Sigmoid colon (tissue), 7 donors: Measurements from ENCODE around the gene SLC6A14. TPM values are rescaled to one million over a fixed set of nuclear protein-coding genes. Genes with fewer than 3 reads are reported as not detected.

ENCODE experiments used
- DNase-seq: peaks from one replicate; pipeline ENCODE4 v3.0.0-alpha.2; 2019
- H3K27ac ChIP-seq, 4 donors: fragments of 200-600 bp; sonication (generic); one replicate each; pipeline ENCODE4 v1.5.1; 2016 to 2019; ENCODE audit warnings: mild to moderate bottlenecking in 1 of 4
- H3K27me3 ChIP-seq, 3 donors: fragments of 200-600 bp; sonication (generic); one replicate each; pipeline ENCODE4 v1.5.1; 2019; ENCODE audit warnings: mild to moderate bottlenecking in 1 of 3
- H3K36me3 ChIP-seq, 4 donors: fragments of 200-600 bp; sonication (generic); one replicate each; pipeline ENCODE4 v1.5.1; 2016 to 2019
- H3K4me1 ChIP-seq, 4 donors: fragments of 200-600 bp; sonication (generic); one replicate each; pipeline ENCODE4 v1.5.1; 2017 to 2019
- H3K4me3 ChIP-seq, 4 donors: fragments of 200-600 bp; sonication (generic); one replicate each; pipeline ENCODE4 v1.5.1; 2017 to 2019; ENCODE audit warnings: mild to moderate bottlenecking in 2 of 4, moderate library complexity in 1 of 4
- H3K9me3 ChIP-seq, 4 donors: fragments of 200-600 bp in 3 of 4; sonication (generic) in 3 of 4; one replicate each; pipeline versions ENCODE4 v1.5.1 to v1.6.1; 2013 to 2019
- EP300 ChIP-seq, 4 donors: sonication (generic); formaldehyde crosslinking; IDR thresholded peaks; one replicate each; pipeline ENCODE4 v1.6.1; 2017; ENCODE audit warnings: antibody characterized with exemption in 4 of 4
- POLR2A ChIP-seq, 2 donors: fragments of 450-650 bp; IDR thresholded peaks; one replicate each; pipeline ENCODE4 v1.6.1; 2016; ENCODE audit warnings: antibody characterized with exemption in 2 of 2, mild to moderate bottlenecking in 2 of 2, moderate library complexity in 2 of 2
- POLR2AphosphoS5 ChIP-seq, 4 donors: sonication (generic); formaldehyde crosslinking; IDR thresholded peaks; one replicate each; pipeline ENCODE4 v1.6.1; 2017; ENCODE audit warnings: antibody characterized with exemption in 4 of 4
- WGBS, 2 donors: extraction: QIAGEN DNeasy Blood & Tissue Kit; methylation state at CpG; one replicate each; pipeline ENCODE4 v1.1.7; 2013; 5-methylcytosine and 5-hydroxymethylcytosine counted together
- intact Hi-C: fragments of 100-400 bp; cut with DNase I; formaldehyde crosslinking; loops from one replicate; pipeline ENCODE4 v1.15.1; 2023
- polyA plus RNA-seq, 3 donors: library from polyadenylated mRNA; stranded (reverse); fragments of 200-250 nt; gene quantifications; one replicate each; pipeline ENCODE4 v1.2.3, GENCODE V29; 2013
- total RNA-seq, 4 donors: library from RNA; depleted of rRNA; stranded (reverse); fragments of >200 nt; gene quantifications; one replicate each; pipeline ENCODE4 v1.1.0, GENCODE V29; 2016
- TF ChIP-seq, protein P1 (sequence below), 4 experiments: fragments of 450-650 bp in 3 of 4; fragments of 200-600 bp in 1 of 4; IDR thresholded peaks; one replicate each; pipeline ENCODE4 v1.5.1; 2016 to 2019; ENCODE audit warnings: antibody characterized with exemption in 4 of 4, mild to moderate bottlenecking in 3 of 4, moderate library complexity in 2 of 4
- donor health status: healthy with polysubstance abuse.
- donor health status: Bipolar disorder and iron deficiency.
- donor health status: healthy.

The SLC6A14 gene
- total and polyA plus RNA-seq, 7 donors = 7.5 TPM; not detected in 6

DNA sequence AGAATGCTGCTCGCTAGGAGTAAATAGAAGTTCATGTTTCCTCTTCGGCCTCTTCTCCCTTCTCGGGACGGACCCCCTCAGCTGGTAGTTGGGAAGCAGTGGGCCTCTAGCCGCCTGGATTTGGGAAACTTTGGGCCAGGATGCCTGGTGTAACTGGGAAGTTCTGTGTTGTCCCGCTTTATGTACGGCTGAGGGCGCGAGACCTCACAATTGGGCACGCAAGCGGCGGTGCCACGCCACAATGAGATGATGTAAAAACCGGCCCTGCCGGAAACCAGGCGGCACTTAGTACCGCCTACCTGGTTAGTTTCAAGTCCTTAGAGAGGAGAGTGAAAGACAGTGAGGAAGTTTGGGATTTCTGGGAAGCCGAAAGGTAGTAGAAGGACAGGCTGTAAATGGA, 26.4 kb downstream of the SLC6A14 start, which contains the start of gene CT83:
Gene CT83 (minus strand): TSS at position 155 of the 400 bp plus-strand sequence. CDS start 120 bp downstream, at position 35.
- WGBS, 2 donors = 95 to 97% methylated on average over 18 of the region's 18 CpGs

DNA sequence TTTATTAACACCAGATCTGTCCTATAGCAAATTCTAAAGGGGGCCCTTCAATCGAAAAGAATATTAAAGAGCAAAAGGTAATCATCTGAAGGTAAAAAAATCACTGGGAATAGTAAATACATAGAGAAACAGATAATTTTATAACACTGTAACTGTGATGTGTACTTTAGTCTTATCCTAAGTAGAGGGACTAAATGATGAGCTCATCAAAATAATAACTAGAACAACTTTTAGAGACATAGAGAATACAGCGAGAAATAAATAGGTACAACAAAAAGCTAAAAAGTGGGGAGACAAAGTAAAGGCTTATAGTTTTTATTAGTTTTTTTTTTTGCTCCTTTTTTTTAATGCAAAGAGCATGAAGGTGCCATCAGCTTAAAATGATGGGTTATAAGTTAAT, 43.7 kb downstream of the SLC6A14 start:
- TF ChIP-seq EP300 (IDR thresholded peaks at IDR 0.05) (no peak), POLR2A (IDR thresholded peaks at IDR 0.05) (no peak), POLR2AphosphoS5 (IDR thresholded peaks at IDR 0.05) (no peak)
- TF ChIP-seq, protein P1, sequence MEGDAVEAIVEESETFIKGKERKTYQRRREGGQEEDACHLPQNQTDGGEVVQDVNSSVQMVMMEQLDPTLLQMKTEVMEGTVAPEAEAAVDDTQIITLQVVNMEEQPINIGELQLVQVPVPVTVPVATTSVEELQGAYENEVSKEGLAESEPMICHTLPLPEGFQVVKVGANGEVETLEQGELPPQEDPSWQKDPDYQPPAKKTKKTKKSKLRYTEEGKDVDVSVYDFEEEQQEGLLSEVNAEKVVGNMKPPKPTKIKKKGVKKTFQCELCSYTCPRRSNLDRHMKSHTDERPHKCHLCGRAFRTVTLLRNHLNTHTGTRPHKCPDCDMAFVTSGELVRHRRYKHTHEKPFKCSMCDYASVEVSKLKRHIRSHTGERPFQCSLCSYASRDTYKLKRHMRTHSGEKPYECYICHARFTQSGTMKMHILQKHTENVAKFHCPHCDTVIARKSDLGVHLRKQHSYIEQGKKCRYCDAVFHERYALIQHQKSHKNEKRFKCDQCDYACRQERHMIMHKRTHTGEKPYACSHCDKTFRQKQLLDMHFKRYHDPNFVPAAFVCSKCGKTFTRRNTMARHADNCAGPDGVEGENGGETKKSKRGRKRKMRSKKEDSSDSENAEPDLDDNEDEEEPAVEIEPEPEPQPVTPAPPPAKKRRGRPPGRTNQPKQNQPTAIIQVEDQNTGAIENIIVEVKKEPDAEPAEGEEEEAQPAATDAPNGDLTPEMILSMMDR (IDR thresholded peaks at IDR 0.05) = no peak
- DNase-seq = no peak
- Histone ChIP-seq H3K9me3 (no peaks in the 10 kb centered on the region), H3K27me3 (no peaks in the 10 kb centered on the region), H3K4me3 (no peak overlapping the region), H3K36me3 (no peaks in the 10 kb centered on the region), H3K27ac (no peak overlapping the region), H3K4me1 (no peaks in the 10 kb centered on the region)
- intact Hi-C loops = no loop called here
- WGBS, 2 donors = 87 to 89% methylated on average over 2 of the region's 2 CpGs

More for the DNA sequence above, 26.4 kb downstream of the SLC6A14 start, which contains the start of gene CT83:
- TF ChIP-seq, protein P1 (IDR thresholded peaks at IDR 0.05) = no peak
- TF ChIP-seq EP300 (IDR thresholded peaks at IDR 0.05) (no peak), POLR2AphosphoS5 (IDR thresholded peaks at IDR 0.05) (no peak), POLR2A (IDR thresholded peaks at IDR 0.05) (no peak)
- Histone ChIP-seq H3K27me3 (no peaks in the 10 kb centered on the region), H3K36me3 (no peaks in the 10 kb centered on the region), H3K4me3 (no peak within 1 kb of the TSS), H3K4me1 (no peaks in the 10 kb centered on the region), H3K27ac (no peak within 1 kb of the TSS), H3K9me3 (no peaks in the 10 kb centered on the region)
- intact Hi-C loops = no loop called here
- DNase-seq = no peak

DNA sequence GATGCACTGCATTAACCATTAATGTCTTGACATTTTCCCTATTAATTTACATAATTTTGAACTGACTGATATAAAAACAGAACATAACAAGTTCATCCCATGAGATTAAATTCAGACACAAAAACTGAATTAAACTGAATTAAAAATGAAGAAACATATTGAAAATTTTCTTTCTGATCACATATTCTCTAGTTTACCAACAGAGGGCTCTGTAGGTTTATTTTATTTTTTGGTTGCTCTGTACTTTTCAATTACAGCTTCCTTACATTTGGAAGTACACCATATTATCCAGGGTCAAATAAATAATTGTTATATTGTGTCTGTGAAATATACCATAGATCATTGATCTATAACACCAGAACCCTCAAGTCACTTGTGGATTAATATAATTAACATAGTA, 53.7 kb downstream of the SLC6A14 start:
- Histone ChIP-seq H3K27ac (no peak overlapping the region), H3K36me3 (no peaks in the 10 kb centered on the region), H3K4me3 (no peak overlapping the region), H3K9me3 (no peaks in the 10 kb centered on the region), H3K27me3 (no peaks in the 10 kb centered on the region), H3K4me1 (no peaks in the 10 kb centered on the region)
- TF ChIP-seq POLR2AphosphoS5 (IDR thresholded peaks at IDR 0.05) = no peak
- TF ChIP-seq, protein P1 (IDR thresholded peaks at IDR 0.05) = peak in 1 of 4 experiments; percentile 7
- intact Hi-C loops = no loop called here
- no peak for DNase-seq

DNA sequence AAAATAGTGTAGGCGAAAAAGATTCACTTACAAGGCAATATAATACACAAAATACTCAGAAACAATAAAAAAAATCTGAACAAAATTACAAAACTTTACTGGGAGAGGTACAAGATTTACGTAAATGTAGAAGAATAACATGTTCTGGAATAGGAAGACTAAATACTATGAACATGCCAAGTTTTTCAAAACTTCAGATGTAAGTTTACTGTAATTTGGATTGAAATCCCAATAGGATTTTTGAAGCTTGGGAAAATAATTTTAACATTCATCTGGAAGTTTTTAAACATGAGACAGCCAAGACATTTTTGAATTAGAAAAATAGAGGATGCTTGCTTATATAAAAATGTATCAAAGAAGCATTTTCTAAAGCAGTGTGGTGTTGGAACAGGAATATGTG, 56.9 kb downstream of the SLC6A14 start:
- intact Hi-C loops = no loop called here
- H3K36me3 ChIP-seq = no peaks in the 10 kb centered on the region
- no peaks in the 10 kb centered on the region for H3K4me1 ChIP-seq
- H3K27me3 ChIP-seq = no peaks in the 10 kb centered on the region
- no peaks in the 10 kb centered on the region for H3K9me3 ChIP-seq
- no peak overlapping the region for H3K4me3 ChIP-seq
- TF ChIP-seq POLR2AphosphoS5 (IDR thresholded peaks at IDR 0.05) (no peak), POLR2A (IDR thresholded peaks at IDR 0.05) (no peak), EP300 (IDR thresholded peaks at IDR 0.05) (no peak)
- TF ChIP-seq, protein P1 (IDR thresholded peaks at IDR 0.05) = no peak
- WGBS, 2 donors = 80 to 85% methylated on average over 2 of the region's 2 CpGs
- no peak overlapping the region for H3K27ac ChIP-seq
- no peak for DNase-seq

DNA sequence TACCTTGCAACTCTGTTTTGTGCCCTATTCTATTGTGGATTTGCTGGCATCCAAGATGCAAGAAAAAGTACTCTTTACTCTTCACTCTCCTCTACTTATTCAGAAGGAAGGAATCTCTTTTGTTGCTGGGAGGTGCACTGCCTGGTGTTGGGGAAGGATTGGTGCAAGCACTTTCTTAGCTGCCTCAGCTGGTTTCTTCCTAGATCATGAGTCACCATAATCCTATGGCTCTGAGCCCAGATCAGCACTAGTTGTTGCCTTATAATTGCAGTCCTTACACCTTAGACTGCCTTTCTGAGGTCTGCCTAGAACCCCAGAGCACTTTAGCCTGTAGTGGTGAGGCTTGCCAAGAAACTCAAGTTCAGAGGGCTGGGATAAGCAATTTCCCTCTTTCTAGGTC, 63.4 kb downstream of the SLC6A14 start:
- no peak for TF ChIP-seq POLR2A (IDR thresholded peaks at IDR 0.05)
- no peak for TF ChIP-seq EP300 (IDR thresholded peaks at IDR 0.05)
- no peak for TF ChIP-seq POLR2AphosphoS5 (IDR thresholded peaks at IDR 0.05)
- TF ChIP-seq, protein P1 (IDR thresholded peaks at IDR 0.05) = no peak
- no peaks in the 10 kb centered on the region for H3K9me3 ChIP-seq
- H3K27me3 ChIP-seq = no peaks in the 10 kb centered on the region
- no peak overlapping the region for H3K4me3 ChIP-seq
- H3K27ac ChIP-seq = no peak overlapping the region
- no peak for DNase-seq
- H3K36me3 ChIP-seq = no peaks in the 10 kb centered on the region
- no peaks in the 10 kb centered on the region for H3K4me1 ChIP-seq
- intact Hi-C loops = no loop called here
